ENCODE measurements around the gene CCDC40.
"Not testable (repeated sequence)": the region's sequence is repeated elsewhere in the genome, so short reads cannot be mapped to it uniquely, and the experiment has no call there.

The CCDC40 gene

DNA sequence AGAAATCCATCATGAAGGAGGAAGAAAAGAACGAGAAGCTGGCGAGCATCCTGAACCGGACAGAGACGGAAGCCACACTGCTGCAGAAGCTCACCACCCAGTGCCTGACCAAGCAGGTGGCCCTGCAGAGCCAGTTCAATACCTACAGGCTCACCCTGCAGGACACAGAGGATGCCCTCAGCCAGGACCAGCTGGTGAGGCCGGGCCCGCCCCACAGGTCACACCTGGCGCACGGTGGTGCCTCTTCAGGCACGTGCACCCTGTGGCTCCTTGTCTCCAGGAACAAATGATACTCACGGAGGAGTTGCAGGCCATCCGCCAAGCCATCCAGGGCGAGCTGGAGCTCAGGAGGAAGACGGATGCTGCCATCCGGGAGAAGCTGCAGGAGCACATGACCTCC is 45.2 kb downstream of the CCDC40 start:
- DNase-seq (ENCODE audit: low read depth, low spot score), result no peak

DNA sequence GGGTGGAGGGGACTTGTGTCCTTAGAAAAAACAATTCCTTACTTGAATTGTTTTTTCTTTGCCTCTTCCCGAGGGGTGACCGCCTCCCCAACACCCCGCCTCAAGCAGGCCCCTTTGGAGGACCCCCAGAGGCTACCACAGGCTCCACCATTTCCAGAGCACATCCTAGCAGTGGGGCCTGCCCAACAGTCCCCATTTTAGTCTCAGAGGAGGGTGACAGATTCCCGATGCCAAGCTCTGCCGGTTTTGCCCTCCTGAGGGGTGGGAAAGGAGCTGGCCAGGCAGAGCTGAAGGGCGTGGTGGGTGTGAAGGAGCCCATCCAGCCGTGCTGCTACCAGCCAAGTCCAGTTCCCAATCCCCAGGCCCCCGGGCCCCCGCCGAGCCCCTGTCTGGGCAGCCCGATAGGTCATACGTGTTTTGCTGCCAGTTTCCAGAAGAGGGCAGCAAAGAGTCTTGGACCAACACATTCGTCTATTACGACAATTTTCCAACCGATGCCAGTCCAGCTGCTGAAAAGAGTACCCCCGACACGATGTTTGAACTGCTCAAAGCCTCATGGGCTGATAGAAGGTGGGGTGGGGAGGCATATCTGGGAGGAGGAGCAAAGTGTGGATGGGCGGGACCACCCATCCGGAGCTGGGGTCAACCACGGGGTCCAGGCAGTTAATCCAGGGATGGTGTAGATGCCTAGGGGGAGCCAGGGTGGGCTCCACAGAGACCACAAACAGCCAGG is 46.1 kb downstream of the CCDC40 start:
- peak; percentile 83 for DNase-seq (ENCODE audit: low read depth, low spot score)

DNA sequence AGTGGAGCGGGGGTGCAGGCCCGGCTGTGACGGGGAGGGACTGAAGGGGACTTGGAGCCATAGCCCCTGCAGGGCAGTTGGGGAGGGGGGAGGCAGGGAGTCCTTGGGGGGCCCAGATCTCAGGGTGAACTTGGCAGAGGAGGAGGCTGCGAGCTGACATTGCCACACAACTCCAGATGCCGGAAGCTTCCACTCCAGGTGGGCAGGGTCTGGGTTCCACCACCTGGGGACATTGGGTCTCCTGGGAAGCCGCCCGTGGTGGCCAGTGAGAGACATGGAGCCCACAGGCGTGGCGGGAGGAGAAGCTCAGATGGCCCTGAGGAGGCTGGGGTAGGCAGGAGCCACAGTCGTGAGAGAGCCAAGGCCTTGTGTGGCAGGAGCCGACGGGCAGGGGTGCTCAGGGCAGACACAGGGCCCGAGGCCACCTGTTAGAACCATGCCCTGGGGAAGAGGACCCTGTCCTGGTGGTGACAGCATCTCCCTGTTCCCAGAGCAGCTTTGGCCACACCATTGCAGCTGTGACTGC is 46.8 kb downstream of the CCDC40 start:
- DNase-seq (ENCODE audit: low read depth, low spot score), result no peak

DNA sequence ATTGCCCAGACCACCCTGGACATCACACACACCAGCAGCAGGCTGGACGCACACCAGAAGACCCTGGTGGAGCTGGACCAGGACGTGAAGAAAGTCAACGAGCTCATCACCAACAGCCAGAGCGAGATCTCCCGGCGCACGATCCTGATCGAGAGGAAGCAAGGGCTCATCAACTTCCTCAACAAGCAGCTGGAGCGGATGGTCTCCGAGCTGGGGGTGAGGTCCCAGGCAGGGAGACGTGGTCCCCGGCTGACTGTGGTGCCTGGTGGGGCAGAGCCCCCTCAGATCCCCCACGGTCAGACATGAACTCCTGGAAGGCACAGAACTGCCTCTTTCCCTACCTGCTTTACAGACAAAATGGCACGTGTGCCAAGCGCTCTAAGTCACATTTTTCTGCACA is 48.3 kb downstream of the CCDC40 start:
- no peak for DNase-seq (ENCODE audit: low read depth, low spot score)

DNA sequence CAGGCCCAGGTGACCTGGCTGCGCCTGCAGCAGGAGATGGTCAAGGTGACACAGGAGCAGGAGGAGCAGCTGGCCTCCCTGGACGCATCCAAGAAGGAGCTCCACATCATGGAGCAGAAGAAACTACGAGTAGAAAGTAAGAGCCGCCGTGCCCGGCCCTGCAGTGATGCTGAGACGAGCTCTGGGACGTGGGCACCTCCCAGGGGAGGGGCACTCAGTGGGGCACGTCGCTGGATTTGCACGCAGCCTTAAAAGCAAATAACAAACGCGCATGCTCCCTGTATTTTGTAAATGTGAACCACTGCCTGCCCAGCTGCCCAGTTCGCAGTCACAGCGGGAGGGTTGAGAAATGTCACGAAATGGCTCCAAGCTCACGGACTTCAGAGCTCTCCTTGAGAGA is 49.6 kb downstream of the CCDC40 start:
- DNase-seq (ENCODE audit: low read depth, low spot score), result no peak

DNA sequence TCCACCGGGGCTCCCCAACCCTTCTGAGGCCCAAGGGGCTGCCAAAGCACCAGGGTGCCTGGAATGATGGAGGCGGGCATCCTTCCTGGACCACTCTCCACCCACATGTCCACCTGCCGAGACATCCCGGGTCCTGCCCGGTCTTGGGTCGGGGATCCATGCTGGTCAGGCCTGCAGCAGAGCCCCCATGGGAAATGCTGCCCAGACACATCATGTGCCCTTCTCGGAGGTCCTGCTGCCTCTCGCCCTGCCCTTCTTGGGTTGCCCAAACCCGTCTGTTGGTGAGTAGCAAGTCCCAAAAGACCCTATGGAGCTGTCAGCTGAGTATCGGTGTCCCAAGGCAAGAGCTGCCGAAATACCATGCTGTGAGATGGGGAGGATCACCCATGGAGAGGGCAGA is 50.2 kb downstream of the CCDC40 start:
- DNase-seq (ENCODE audit: low read depth, low spot score), result no peak

DNA sequence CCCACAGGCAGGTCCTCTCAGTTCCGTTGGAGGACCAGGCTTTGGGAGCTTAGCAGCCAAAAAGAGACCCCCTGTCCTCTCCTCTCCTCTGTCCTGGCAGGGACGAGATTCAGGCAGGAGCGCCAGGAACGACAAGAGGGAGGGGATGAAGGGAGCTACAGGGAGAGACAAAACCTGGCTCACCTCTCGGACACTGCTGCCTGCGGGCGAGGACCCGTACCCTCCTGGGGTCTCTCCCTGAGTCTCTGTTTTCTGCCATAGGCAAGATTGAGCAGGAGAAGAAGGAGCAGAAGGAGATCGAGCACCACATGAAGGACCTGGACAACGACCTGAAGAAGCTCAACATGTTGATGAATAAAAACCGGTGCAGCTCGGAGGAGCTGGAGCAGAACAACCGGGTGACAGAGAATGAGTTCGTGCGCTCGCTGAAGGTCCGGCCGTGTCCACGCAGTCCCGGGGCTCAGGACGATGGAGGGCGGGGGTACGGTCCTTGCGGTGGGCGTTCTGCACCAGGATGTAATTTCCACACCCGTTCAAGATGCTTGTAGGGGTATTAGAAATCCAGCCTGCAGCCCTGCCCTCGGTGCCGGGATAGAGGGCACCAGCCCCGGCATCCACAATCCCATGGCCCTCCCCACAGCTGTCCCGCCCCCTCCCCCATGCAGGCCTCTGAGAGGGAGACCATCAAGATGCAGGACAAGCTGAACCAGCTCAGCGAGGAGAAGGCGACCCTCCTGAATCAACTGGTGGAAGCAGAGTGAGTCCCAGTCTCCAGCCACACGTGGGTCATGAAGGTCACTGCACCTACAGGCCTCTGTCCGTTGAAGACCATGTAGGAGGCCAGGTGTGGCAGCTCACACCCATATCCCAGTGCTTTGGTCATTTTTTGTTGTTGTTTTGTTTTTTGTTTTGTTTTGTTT is 51.2 kb downstream of the CCDC40 start:
- no peak for DNase-seq (ENCODE audit: low read depth, low spot score)

DNA sequence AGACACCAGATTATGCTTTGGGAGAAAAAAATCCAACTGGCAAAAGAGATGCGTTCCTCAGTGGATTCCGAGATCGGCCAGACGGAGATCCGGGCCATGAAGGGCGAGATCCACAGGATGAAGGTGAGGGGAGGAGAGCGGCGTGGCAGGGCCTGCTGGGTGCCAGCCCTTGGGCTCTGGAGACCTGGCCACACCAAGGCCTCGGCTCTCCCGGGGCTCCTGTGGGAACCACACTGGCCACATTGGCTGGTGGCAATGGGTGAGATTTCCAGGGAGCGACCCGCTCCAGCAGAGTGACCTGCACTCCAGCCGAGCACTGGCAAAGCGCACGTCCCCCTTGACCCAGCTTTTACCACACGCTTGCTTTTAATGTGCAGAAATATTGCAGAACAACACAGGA is 53.3 kb downstream of the CCDC40 start:
- no peak for DNase-seq (ENCODE audit: low read depth, low spot score)

DNA sequence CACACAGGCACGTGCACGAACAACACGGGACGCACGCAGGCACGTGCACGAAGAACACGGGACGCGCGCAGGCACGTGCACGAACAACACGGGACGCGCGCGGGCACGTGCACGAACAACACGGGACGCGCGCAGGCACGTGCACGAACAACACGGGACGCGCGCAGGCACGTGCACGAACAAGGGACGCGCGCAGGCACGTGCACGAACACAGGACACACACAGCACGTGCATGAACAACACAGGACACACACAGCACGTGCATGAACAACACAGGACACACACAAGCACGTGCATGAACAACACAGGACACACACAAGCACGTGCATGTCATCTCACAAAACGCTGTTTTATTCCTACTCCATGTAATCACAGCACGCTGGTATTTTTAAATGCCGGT is 53.7 kb downstream of the CCDC40 start:
- DNase-seq (ENCODE audit: low read depth, low spot score), result not testable (repeated sequence)

DNA sequence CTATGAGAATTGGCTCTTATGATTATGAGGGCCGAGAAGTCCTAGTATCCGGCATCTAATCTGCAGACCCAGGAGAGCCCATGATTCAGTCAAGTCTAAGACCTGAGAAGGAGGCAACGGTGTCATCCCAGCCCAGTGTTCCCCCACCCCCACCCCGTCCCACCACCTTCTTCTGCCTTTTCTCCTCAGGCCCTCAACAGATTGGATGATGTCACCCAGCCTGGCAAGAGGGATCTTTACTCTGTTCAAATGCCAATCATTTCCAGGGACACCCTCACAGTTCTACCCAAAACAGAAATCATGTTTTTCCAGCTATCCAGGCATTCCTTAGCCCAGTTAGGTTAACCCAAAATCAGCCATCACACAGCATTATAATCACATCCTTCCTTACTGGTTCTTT is 54.9 kb downstream of the CCDC40 start:
- DNase-seq (ENCODE audit: low read depth, low spot score), result no peak

DNA sequence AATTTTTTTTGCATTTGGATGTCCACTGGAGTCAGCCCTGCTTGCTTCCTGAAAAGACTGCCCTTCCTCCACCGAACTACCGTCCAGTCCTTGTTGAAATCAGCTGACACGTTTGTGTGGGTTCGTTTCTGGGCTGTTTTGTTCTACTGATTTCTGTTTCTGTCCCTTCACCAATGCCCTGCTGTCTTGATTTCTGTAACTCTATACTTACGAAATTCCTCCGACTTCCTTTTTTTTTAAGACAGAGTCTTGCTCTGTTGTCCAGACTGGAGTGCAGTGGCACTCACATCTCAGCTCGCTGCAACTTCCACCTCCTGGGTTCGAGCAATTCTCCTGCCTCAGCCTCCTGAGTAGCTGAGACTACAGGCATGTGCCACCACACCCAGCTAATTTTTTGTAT is 56.5 kb downstream of the CCDC40 start:
- DNase-seq (ENCODE audit: low read depth, low spot score), result no peak

DNA sequence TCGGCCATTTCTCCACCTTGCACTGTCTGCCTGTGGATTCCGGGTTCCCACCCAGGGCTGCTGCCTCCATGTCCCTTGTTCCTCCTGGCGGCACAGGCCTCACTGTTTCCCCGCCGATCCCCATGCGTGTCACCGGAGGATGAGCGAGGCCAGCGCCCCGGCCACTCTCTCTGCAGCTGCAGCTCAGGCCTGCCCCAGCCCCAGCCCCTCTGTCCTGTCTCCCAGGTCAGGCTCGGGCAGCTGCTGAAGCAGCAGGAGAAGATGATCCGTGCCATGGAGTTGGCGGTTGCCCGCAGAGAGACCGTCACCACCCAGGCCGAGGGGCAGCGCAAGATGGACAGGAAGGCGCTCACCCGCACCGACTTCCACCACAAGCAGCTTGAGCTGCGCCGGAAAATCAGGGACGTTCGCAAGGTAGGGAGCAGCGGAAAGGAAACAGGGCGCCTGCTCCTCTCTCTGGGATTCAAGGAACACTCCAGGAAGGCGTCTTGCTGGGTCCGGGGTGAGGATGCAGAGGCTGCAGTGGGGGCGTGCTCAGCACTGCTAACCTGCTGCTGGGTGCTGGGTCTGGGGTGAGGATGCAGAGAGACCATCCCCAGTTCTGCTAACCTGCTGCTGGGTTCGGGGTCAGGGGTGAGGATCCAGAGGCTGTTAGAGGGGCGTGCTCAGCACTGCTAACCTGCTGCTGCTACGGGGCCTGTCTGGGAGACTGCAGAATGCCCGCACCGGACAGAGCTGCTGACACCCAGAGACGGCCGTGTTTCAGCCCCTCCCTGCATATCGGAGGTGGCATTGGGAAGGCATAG is 58.8 kb downstream of the CCDC40 start:
- DNase-seq (ENCODE audit: low read depth, low spot score), result no peak

DNA sequence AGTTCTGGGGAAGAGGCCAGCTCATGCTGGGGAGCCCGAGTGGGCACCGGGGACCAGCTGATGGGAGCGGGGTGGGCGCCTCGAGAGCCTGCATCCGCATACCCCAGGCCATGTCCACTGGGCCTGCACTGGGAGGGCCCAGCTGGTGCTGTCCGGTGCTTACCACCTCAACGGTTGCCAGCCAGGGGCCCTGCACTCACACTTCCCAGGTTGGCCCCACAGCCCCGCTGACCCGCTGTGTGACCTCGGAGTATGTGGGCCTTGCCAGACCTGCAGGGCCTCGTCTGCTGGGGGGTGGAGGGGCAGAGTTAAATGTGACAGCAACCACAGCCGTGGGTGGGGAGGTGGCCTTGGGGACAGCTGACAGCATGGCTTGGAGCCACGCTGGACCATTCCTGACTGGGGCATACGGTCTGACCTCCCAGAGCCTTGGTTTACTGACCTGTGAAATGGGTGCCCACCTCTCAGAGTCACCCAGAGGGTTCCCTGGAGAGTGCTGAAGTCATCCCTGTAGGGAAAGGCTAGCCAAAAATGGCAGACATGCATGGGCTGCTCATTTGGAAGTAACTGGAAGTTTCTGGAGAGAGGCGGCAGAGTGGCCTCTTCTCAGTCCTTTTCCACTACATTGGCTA is 59.5 kb downstream of the CCDC40 start:
- DNase-seq (ENCODE audit: low read depth, low spot score), result no peak

DNA sequence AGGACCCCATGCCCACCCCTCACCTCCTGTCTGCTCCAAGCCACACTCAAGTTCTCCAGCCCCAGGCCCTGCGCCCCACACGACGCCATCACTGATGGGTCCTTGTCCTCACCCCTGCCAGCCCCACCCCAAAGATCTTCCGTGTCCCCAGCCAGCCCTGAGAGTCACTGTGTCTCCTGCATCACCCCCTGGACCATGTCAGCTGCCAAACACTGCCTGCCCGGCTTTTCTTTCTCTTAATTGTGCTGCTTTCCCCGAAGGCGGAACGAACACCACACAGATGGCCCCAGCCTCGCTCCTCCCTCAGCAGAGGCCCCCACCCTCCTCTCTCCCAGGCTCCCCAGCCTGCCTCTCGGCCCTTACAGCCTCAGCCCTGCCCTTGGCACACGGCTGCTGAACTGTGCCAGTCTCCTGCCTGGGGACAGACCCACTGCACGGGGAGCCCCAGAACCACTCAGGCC is 60.1 kb downstream of the CCDC40 start:
- no peak for DNase-seq (ENCODE audit: low read depth, low spot score)

DNA sequence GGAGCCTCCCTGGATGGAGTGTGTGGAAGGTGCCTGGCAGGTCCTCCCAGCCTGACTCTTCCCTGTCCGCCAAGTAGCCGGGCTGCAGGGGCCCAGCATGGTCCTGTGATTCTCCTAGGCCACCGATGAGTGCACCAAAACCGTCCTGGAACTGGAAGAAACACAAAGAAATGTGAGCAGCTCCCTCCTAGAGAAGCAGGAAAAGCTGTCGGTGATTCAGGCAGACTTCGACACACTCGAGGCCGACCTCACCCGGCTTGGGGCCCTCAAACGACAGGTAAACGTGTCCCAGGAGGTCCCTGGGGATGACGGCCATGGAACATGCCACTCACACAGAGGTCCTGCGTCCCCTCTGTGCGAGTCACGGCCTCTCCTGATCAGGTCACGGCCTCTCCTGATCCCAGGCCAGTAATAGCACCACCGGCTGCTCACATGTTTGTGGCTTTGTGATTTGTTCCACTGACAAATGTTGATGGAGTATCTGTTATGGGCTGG is 60.7 kb downstream of the CCDC40 start:
- DNase-seq (ENCODE audit: low read depth, low spot score), result no peak

DNA sequence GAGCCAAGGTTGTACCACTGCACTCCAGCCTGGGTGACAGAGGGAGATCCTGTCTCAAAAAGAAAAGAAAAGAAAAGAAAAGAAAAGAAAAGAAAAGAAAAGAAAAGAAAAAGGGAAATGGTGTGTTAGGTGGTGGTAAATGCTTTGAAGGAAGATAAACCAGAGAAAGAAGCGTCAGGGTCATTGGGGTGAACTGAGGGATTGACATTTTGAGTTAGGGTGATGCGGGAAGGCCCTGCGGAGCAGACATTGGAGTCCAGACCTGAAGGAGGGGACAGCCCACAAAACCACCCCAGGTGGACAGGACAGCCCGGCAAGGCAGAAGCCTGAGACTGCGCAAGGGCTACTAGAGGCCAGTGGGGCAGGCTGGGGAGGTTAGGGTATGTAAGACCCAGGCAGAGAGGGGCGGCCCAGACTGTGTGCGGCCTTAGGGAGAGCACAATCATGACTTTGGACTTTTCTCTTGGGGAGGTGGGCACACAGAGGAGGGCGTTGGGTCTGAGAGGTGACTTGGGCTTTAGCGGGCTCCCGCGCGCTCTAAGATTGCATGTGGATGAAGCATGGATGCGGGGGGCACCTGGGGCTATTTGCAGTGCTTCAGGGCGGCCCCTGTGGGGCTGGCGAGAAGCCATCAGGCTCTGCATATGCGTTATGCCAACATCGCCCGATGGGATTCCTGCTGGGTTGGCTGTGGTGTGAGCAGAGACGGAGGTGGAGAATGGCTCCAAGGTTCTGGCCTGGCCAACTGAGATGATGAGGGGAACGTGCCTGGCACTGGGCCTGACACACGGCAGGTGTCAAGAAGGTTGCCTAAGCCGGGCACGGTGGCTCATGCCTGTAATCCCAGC is 61.6 kb downstream of the CCDC40 start:
- DNase-seq (ENCODE audit: low read depth, low spot score), result no peak

DNA sequence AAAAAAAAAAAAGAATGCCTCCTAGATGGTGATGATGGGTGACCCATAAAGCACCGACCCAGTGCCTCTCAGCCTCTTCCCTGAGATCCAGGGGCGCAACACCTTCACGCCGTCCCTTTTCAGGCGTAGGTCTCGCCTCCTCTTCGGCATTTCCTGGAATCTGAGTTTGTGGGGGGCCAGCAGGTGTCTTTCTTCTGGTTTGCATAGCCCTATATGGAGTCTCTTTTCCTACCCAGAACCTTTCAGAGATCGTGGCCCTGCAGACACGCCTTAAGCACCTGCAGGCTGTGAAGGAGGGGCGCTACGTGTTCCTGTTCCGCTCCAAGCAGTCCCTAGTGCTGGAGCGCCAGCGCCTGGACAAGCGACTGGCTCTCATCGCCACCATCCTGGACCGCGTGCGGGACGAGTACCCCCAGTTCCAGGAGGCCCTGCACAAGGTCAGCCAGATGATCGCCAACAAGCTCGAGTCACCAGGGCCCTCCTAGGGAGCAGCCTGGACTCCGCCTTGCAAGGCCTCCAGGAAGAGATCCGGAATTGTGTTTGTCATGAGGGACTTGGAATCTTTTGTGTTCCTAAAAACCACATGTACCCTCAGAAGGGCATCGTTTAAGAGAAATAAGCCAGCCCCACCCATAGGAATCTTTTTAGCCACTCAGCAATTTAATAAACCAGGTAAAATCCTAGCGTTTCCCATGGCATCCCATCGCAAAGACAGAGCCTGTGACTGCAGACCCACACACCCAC is 63.0 kb downstream of the CCDC40 start:
- no peak for DNase-seq (ENCODE audit: low read depth, low spot score)

DNA sequence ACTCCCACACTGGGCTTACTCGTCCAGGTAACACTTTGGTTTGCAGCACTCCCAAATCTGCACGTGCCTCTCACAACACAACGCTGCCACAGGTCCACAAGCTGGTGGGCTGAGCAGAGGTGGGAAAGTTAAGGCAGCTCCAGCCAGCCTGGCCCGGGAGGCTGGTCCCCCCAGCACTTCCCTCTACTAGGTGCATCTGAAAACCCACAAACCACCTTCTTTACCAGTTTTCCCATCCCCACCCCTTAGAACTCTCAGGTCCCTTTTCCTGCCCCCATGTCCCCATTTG is 63.5 kb downstream of the CCDC40 start:
- no peak for DNase-seq (ENCODE audit: low read depth, low spot score)

DNA sequence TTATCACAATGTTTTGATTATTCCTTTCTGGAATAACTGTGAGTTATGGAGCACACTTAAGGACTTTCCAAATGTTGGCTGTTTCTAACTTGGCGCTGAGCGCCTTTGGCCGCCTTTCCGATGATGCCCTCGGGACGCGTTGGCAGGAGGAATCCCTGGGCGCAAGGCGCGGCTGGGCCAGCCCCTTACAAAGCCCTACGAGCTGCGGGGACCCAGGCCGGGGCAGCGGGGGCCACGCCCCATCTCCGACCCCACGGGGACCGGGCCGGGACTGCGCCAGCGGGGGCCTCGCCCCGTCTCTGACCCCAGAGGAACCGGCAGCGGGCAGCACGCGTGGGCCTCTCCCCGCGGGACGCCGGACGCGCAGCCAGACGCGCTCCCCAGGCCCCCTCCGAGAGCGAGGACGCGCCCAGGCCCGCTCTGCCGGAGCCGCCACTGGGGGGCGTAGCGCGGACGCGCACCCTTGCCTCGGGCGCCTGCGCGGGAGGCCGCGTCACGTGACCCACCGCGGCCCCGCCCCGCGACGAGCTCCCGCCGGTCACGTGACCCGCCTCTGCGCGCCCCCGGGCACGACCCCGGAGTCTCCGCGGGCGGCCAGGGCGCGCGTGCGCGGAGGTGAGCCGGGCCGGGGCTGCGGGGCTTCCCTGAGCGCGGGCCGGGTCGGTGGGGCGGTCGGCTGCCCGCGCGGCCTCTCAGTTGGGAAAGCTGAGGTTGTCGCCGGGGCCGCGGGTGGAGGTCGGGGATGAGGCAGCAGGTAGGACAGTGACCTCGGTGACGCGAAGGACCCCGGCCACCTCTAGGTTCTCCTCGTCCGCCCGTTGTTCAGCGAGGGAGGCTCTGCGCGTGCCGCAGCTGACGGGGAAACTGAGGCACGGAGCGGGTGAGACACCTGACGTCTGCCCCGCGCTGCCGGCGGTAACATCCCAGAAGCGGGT is 64.8 kb downstream of the CCDC40 start, which contains the start of gene GAA:
TSS of gene GAA (plus strand) at position 571 of the 935 bp plus-strand sequence. CDS start 3,006 bp downstream, outside the sequence.
- peak; percentile 86 for DNase-seq (ENCODE audit: low read depth, low spot score)

Measured in ELF-1 (cell line).